ENCODE results near the gene LAGE3. TPM values are rescaled to one million over a fixed set of nuclear protein-coding genes. Genes with fewer than 3 reads are reported as not detected.
A peak's percentile ranks its signal among the peaks of the same experiment; 100 is the strongest.

Gene LAGE3
- total RNA-seq, 6 experiments from 2014 or later = 8.4 to 24.9 (median 10.8) TPM

DNA sequence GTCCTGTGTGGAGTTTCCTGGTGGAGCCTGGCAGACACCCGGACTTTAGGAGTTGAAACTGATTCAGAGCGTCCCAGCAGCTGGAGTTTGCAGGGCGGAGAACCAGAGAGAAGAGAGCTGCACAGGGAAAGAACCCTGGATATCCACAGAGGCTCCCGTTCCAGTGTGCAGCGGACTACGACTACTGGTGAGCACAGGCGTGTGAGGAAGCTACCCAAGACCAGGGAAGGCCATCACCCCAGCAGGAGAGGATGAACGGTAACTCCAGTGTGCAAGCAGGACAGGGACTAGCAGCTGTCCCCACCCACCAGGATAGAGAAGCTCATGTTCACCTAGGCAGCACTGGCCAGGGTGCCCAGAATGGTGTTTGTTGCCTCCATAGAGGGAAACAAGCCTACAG, 2.3 kb downstream of the LAGE3 start:
- ATAC-seq (no peak), DNase-seq (no peak)
- TF ChIP-seq, protein P1, sequence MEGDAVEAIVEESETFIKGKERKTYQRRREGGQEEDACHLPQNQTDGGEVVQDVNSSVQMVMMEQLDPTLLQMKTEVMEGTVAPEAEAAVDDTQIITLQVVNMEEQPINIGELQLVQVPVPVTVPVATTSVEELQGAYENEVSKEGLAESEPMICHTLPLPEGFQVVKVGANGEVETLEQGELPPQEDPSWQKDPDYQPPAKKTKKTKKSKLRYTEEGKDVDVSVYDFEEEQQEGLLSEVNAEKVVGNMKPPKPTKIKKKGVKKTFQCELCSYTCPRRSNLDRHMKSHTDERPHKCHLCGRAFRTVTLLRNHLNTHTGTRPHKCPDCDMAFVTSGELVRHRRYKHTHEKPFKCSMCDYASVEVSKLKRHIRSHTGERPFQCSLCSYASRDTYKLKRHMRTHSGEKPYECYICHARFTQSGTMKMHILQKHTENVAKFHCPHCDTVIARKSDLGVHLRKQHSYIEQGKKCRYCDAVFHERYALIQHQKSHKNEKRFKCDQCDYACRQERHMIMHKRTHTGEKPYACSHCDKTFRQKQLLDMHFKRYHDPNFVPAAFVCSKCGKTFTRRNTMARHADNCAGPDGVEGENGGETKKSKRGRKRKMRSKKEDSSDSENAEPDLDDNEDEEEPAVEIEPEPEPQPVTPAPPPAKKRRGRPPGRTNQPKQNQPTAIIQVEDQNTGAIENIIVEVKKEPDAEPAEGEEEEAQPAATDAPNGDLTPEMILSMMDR (IDR thresholded peaks at IDR 0.05) = no peak
- TF ChIP-seq POLR2A (IDR thresholded peaks at IDR 0.05) = no peak
- Histone ChIP-seq H3K9me3 (no peaks in the 10 kb centered on the region), H3K4me3 (no peak overlapping the region), H3K27ac (no peak overlapping the region), H3K27me3 (no peaks in the 10 kb centered on the region), H3K4me1 (no peaks in the 10 kb centered on the region), H3K36me3 (no peaks in the 10 kb centered on the region)
- no CpG with 5 or more reads among the region's 8 CpGs for WGBS (ENCODE audit: insufficient coverage, low coverage, low lambda C conversion rate, missing lambda C conversion rate)
- intact Hi-C loops (cut with DNase I) = no loop called here

DNA sequence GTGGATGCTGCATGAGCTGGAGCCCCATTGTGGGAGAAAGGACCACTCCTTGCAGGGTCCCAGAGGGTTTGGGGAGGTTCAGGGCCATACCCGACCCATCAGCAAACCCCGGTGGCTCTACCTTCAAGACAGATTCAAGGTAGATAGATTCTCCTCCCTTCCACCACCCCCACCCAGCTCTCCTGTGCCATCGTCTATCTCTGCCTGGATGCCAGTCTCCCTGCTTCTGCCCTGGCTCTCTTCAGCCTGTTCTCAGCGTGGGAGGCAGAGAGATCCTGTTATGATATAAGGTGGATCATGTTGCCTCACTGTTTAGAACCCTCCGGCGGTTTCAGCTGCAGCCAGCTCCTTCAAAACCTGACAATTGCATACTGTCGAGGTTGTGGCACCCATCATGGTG, 5.4 kb downstream of the LAGE3 start:
- Histone ChIP-seq H3K27ac (no peak overlapping the region), H3K36me3 (no peaks in the 10 kb centered on the region), H3K9me3 (no peaks in the 10 kb centered on the region), H3K4me1 (no peaks in the 10 kb centered on the region), H3K27me3 (no peaks in the 10 kb centered on the region), H3K4me3 (no peak overlapping the region)
- DNase-seq = no peak
- TF ChIP-seq, protein P1 (IDR thresholded peaks at IDR 0.05) = no peak
- no peak for TF ChIP-seq POLR2A (IDR thresholded peaks at IDR 0.05)
- ATAC-seq = no peak
- 72% methylated on average over 6 of the region's 7 CpGs for WGBS (ENCODE audit: insufficient coverage, low coverage, low lambda C conversion rate, missing lambda C conversion rate)
- intact Hi-C loops (cut with DNase I) = no loop called here

GRCh38 chrX:154472685-154473632, 6.1 kb downstream of the LAGE3 start:
- no peak for ATAC-seq
- 74% methylated on average over 17 of the region's 28 CpGs for WGBS (ENCODE audit: insufficient coverage, low coverage, low lambda C conversion rate, missing lambda C conversion rate)

GRCh38 chrX:154471839-154472684, 7.0 kb downstream of the LAGE3 start:
- ATAC-seq = no peak
- no peak overlapping the region for H3K4me3 ChIP-seq
- 48% methylated on average over 8 of the region's 23 CpGs for WGBS (ENCODE audit: insufficient coverage, low coverage, low lambda C conversion rate, missing lambda C conversion rate)

More at GRCh38 chrX:154472685-154473632, 6.1 kb downstream of the LAGE3 start:
- intact Hi-C loops (cut with DNase I) = no loop called here
- no peaks in the 10 kb centered on the region for H3K9me3 ChIP-seq
- DNase-seq = peak in 1 of 3 donors; percentile 17
- H3K27ac ChIP-seq = no peak overlapping the region
- no peaks in the 10 kb centered on the region for H3K27me3 ChIP-seq
- H3K4me1 ChIP-seq = no peaks in the 10 kb centered on the region
- H3K4me3 ChIP-seq = no peak overlapping the region
- H3K36me3 ChIP-seq = no peaks in the 10 kb centered on the region
- no peak for TF ChIP-seq POLR2A (IDR thresholded peaks at IDR 0.05)
- TF ChIP-seq, protein P1 (IDR thresholded peaks at IDR 0.05) = no peak

More at GRCh38 chrX:154471839-154472684, 7.0 kb downstream of the LAGE3 start:
- Histone ChIP-seq H3K4me1 (no peaks in the 10 kb centered on the region), H3K9me3 (no peaks in the 10 kb centered on the region), H3K27ac (no peak overlapping the region), H3K27me3 (no peaks in the 10 kb centered on the region), H3K36me3 (no peaks in the 10 kb centered on the region)
- TF ChIP-seq POLR2A (IDR thresholded peaks at IDR 0.05) = no peak
- TF ChIP-seq, protein P1 (IDR thresholded peaks at IDR 0.05) = no peak
- intact Hi-C loops (cut with DNase I) = no loop called here
- DNase-seq = peak in 1 of 3 donors; percentile 19

Measured in right lobe of liver (tissue), 6 donors.